GM10248 (cell line): ENCODE measurements around the gene ERMP1.

Experiments
- CTCF ChIA-PET: fragments of 300-600 bp; sonication (Branson Sonifier 250); formaldehyde crosslinking; extraction: SDS; loops from one replicate; lab custom pipeline; 2021; ENCODE audit warnings: antibody characterized with exemption; lab: Yijun Ruan, JAX
- POLR2A ChIA-PET: fragments of 350-650 bp; sonication (Branson Sonifier 250); formaldehyde crosslinking; extraction: SDS; loops from one replicate; lab custom pipeline; 2020; ENCODE audit warnings: antibody characterized with exemption; lab: Yijun Ruan, JAX
- DNase-seq: peaks from one replicate; pipeline ENCODE4 v3.0.0; 2012; ENCODE audit errors: extremely low spot score
- TF ChIP-seq, protein P1 (sequence below): IDR thresholded peaks from 2 replicates; pipeline ENCODE4 v1.5.1; 2012; ENCODE audit warnings: mild to moderate bottlenecking, low read depth; ENCODE audit errors: extremely low read depth, missing control alignments, control extremely low read depth

Gene ERMP1

DNA sequence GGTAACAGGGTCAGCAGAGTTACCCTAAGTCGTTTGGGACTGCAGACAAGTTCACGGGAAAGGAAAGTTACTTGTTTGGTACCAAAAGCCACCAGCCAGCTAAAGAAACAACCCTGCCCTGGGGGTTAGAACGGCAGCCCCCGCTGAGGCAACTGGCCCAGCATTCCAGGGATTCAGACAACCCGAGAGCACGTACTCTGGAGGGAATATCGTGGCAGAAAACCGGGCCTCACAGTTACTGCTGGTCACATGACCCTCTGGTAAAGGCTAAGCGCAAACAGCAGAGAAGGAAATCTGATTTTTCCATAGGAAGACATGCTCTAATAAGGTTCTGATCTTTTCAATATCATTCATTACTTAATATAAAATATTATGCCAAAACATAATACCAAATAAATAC lies 35.3 kb upstream of the ERMP1 start:
- POLR2A ChIA-PET = no interaction called here
- CTCF ChIA-PET = interaction anchor here (1.1 to 6.7 kb wide), 6 partner anchors 9 to 186 kb away, joined by 5 to 61 read pairs (median 10); no protein-coding TSS in a partner anchor
- TF ChIP-seq, protein P1, sequence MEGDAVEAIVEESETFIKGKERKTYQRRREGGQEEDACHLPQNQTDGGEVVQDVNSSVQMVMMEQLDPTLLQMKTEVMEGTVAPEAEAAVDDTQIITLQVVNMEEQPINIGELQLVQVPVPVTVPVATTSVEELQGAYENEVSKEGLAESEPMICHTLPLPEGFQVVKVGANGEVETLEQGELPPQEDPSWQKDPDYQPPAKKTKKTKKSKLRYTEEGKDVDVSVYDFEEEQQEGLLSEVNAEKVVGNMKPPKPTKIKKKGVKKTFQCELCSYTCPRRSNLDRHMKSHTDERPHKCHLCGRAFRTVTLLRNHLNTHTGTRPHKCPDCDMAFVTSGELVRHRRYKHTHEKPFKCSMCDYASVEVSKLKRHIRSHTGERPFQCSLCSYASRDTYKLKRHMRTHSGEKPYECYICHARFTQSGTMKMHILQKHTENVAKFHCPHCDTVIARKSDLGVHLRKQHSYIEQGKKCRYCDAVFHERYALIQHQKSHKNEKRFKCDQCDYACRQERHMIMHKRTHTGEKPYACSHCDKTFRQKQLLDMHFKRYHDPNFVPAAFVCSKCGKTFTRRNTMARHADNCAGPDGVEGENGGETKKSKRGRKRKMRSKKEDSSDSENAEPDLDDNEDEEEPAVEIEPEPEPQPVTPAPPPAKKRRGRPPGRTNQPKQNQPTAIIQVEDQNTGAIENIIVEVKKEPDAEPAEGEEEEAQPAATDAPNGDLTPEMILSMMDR = no peak
- DNase-seq = no peak

DNA sequence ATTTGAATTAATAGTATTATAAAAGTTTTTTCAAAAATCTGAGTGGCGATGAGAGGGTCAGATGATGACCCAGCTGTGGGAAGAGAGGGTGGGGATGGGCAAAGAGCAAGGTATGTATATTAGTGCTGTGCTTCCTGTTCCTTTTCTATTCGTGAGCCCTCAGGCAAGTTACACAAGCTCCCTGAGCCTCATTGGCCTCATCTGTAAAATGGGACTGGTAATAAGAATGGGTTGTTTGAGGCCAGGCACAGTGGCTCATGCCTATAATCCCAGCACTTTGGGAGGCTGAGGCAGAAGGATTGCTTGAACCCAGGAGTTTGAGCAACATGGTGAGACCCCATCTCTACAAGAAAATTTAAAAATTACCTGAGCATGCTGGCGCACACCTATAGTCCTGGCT lies 33.8 kb upstream of the ERMP1 start:
- TF ChIP-seq, protein P1 = no peak
- ChIA-PET CTCF (interaction anchor here (2.3 kb wide), 1 partner anchor 19 kb away, joined by 18 read pairs; no protein-coding TSS in a partner anchor), POLR2A (no interaction called here)

GRCh38 chr9:5866272-5866671 lies 33.4 kb upstream of the ERMP1 start:
- DNase-seq = no peak
- ChIA-PET CTCF (interaction anchor here (0.8 to 2.3 kb wide), 3 partner anchors 20 to 158 kb away, joined by 3 to 18 read pairs (median 3); no protein-coding TSS in a partner anchor), POLR2A (no interaction called here)
- TF ChIP-seq, protein P1 = no peak

More for the DNA sequence above, 33.8 kb upstream of the ERMP1 start:
- no peak for DNase-seq

GRCh38 chr9:5864446-5864845 lies 31.5 kb upstream of the ERMP1 start:
- ChIA-PET CTCF (interaction anchor here (0.7 to 4.2 kb wide), 4 partner anchors 10 to 22 kb away, joined by 3 to 20 read pairs (median 4); no protein-coding TSS in a partner anchor), POLR2A (no interaction called here)
- TF ChIP-seq, protein P1 = no peak
- no peak for DNase-seq

DNA sequence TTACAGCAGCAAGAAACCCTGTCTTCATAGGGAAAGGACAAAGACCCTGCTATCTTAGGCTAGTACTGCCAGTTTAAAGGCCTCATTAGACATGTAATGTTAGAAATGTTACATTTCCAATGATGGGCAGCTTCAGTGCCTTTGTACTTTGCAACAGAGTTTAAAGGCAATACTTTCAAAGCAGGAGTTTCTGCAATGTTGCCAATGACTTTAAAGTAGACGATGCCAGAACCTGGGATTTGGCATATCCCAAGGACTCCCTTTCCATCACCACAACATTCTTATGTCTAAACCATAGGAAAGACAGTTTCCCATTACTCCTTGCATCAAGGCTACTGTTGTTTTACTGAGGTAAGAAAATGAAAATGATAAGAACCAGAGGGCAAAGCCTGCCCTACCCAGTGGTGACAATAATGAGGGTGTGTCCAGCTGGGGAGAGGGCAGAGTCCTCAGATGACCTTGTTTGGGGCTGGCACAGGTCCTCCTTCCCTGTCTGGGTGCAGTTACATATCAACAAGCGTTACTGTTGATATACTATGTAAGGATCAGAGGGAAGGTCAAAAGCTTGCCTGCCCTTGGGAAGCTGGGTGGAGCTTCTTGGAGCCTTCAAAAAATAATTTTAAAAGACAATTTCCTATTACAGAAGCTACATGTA lies 30.3 kb upstream of the ERMP1 start:
- TF ChIP-seq, protein P1 = no peak
- ChIA-PET CTCF (interaction anchor here (1.3 to 4.2 kb wide), 6 partner anchors 8 to 31 kb away, joined by 3 to 20 read pairs (median 4); partner anchors contain the start of gene ERMP1), POLR2A (no interaction called here)
- no peak for DNase-seq

GRCh38 chr9:5858833-5859232 lies 25.9 kb upstream of the ERMP1 start:
- ChIA-PET POLR2A (no interaction called here), CTCF (interaction anchor here (1.3 to 4.4 kb wide), 4 partner anchors 9 to 28 kb away, joined by 3 to 27 read pairs (median 14); partner anchors contain the start of gene ERMP1)
- TF ChIP-seq, protein P1 = no peak
- DNase-seq = no peak
